Measurements from ENCODE around the gene TBR1.

TBR1 gene

DNA sequence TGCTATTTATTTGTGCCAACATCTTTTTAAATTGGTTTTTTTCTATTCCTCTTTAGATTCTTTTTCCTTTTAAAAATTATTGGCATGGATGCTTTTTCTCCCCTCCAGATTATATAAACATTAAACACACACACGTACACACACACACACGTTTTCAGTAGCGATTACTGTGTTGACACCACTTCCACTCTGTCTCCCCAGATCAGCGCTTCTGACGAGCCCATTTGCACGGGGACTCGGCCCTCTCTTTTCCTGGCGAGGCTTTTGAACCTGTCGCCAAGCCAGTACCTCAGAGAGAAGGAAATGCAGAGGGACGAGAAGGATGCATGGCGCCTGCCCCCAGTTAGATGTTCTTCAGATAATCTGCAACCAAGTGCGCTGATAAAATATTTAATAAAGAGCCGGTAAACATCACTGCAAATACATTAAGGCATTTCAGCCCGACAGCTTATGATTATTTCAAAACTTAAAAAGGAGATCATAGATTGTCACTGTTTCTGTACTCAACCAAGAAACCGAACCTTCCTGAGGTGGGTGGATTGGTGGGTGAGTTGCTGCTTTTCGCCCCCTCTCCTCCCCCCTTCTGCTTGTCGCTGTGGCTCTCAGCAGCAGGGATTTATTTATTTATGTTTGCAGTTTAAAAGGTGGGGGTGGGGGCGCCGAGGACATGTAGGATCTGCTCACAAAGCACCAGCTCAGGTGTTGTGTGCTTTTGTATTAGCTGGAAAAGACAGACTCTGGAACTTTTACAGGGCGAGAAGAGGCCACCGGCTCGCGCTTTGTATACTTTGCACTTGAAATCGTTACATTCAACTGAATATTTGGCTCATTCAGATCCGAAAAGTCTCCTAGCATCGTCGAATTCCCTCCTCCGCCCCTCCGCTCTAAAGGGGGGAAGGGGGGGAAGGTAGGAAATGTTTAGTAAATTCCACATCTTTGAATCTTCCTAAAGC is 787 bp upstream of the TBR1 start:
- DNase-seq, result no peak

DNA sequence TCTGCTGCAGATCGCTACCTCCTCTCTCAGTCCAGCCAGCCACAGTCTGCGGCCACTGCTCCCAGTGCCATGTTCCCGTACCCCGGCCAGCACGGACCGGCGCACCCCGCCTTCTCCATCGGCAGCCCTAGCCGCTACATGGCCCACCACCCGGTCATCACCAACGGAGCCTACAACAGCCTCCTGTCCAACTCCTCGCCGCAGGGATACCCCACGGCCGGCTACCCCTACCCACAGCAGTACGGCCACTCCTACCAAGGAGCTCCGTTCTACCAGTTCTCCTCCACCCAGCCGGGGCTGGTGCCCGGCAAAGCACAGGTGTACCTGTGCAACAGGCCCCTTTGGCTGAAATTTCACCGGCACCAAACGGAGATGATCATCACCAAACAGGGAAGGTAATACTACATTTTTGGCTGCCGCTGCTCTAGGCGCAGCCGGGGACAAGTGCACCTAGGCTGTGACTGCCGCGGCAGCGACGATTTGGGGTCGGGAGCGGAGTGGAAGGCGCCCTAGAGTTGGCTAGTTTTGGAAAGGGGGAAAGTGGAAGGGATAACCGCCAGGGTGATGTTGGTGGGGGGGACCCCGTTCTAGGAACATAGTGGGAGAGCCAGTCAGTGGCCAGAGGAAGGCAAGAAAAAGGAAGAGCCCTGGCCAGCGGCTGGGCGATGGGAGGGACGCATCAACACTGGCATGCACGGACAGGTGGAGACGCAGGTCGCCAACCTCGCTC is 776 bp downstream of the TBR1 start:
- DNase-seq, result no peak

DNA sequence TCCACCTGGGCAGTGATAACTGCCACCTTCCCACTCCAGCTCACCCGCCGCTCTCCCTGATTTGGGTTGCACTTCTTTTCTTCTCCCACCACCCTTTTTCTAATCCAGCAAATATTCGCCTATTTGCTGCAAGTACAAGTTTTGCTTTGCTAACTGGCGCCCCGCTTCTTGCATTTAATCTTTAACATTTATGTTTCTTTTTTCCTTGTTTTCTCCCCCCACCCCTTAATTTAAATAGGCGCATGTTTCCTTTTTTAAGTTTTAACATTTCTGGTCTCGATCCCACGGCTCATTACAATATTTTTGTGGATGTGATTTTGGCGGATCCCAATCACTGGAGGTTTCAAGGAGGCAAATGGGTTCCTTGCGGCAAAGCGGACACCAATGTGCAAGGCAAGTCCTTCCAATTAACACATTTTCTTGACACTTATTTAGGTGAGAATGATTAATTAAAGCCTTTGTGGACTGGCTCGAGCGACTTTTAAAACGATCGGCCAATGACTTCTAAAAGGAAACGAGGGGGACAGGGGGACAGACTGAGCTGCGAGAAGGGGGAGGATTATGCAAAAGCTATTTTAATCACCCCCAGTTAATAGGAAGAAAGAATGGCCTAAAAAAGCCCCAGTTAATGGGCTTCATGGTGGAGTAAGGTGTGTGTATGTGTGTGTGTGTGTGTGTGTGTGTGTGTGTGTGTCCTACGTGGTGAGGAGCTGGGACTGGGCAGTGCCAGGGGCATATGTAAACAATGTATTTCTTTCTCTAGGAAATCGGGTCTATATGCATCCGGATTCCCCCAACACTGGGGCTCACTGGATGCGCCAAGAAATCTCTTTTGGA is 1.6 kb downstream of the TBR1 start:
- no peak for DNase-seq

DNA sequence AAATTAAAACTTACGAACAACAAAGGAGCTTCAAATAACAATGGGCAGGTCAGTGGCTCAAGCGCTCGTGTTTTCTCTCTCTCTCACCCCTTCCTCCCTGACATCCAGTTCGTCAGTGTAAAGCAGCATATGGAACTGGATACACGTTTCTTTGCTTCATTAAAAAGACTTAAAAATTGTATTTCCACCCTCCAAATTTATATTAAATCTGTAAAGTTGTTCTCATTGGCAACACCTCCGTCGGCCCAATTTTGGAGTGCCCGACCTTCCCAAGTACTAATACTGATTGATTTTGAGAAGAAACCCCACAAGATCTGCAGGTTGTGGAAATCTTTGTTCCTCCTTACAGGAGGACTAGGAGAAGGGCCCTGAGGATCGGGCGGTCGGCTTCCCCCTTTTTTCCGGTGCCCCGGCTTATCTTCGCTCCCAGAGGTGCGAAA is 2.2 kb downstream of the TBR1 start:
- no peak for DNase-seq

DNA sequence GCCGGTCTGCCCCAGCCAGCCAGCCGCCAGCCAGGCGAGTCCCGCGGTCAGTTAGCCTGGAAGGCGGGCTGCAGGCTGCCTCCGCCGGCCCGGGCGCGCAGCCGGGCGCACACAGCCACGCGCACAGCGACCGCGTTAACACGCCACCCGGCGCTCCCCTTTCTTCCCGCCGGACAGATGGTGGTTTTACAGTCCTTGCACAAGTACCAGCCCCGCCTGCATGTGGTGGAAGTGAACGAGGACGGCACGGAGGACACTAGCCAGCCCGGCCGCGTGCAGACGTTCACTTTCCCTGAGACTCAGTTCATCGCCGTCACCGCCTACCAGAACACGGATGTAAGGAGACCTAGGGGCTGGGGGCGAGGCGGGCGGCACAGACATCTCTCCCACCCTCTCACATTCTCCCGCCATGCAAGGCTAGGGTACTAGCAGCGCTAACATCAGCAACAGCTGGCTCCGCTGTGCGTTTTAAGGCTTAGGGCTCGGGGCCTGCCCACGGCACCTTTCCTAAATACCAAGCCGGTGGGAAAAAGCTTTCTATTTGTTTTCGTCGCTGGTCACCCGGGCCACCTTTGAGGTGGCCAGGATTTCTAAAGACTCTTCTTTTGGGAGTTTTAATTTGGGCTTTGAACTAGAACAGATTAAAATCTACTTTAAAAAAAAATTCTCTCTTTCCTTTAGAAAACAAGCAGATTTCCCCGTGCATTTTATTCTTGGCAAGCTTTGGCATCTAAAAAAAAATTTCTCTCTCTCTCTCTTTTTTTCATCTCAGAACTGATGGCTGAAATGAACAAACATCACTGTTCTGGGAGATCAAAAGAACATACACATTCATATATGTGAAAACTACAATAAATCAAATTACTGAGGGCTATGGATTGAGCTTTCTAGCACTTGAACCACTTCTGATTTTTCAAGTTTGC is 2.9 kb downstream of the TBR1 start:
- DNase-seq, result no peak

DNA sequence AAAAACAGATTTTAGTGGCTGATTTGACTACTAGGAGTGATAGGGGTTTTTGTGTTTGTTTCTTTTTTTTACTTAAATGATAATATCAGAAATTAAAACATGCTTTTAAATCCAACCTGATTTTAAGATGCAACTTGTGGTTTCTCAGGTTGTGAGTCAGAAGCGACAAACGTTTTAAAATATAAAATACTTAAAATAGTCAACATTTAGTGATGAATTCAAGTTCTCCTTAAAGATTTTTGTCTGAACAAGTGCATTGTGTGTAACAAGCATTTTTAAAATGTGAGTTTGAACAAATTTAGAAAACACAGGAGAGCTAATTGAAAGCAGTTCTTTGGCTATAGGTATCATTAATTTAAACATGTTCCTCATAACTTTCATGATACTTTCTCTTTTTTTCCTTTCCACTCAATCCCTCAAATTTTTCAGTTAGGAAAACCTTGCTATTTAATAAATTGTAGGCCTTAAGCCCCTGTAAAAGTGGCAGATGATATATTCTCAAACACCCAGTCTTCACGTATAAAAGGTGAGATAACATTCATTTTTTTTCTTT is 3.6 kb downstream of the TBR1 start:
- DNase-seq, result no peak

DNA sequence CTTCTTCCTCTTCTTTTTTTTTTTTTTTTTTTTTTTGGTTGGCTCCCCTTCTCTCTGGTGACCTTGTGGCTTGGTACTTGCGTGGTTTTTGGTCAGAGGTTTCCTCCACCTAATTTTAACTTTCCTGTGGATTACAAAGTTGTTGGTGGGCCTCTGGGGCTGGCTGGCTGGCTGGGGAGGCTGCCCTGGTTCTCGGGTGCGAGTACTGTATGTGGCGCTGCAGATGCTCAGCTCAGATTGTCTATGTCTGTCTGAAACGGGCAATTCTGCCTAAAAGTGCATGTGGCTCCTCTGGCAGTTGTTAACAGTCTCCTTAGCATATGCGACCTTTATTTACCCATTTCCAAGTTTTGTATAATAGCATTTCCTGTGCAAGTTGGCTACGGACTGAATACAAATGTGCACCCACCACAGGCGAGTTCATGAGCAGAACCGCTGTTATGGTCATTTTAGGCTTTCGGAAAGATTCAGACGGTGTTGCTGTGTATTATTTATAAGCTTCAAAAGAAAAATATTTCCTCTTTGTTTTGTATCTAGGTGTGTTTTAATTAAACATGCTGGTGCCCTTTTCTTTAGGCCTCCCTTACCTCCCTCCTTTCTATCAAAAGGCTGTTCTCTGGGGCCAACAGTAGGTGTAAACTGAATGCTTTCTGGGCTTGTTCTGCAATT is 4.4 kb downstream of the TBR1 start:
- no peak for DNase-seq

DNA sequence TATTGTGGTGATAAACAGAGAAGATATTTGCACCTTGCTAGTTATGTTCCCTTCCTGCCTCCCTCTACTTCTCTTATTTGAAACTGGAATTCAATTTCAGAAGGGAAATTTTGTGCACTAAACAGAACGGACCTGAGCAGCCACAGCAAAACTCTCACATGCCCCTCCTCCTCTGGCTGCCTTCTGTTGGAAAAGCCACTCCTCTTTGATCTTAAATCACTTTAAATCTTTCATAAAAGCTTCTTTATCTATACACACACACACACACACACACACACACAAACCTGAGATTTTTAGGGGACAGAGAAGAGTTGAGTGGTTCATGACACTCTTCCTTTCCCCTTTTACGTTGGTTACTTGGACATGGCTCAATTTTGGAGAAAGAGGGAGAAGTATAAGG is 5.6 kb downstream of the TBR1 start:
- no peak for DNase-seq

DNA sequence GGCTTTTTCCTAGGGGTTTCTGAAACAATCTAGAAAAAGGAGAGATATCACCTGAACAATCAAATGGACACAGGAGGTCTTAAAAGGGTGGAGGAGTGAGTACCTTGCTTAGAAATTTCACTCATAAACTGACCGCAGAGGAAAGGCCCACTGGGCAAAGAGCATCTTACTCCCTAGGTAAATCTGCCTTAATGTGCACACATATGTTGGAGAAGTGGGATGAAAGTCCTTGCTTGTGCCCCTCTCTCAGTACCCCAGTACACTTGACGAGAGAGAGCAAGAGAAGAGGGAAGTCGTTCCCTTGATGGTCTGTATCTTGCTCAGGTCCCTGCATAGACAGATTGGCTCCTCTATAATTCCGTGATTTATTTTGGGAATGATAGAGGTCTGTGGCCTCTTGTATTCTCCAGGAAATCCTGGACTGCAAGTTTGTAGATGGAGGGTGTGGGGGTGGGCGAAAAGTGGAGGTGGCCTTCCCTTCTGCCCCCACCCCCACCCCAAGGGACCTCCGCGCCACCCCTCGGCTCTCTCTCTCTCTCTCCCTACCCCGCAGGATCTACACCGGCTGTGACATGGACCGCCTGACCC is 6.8 kb downstream of the TBR1 start:
- no peak for DNase-seq

DNA sequence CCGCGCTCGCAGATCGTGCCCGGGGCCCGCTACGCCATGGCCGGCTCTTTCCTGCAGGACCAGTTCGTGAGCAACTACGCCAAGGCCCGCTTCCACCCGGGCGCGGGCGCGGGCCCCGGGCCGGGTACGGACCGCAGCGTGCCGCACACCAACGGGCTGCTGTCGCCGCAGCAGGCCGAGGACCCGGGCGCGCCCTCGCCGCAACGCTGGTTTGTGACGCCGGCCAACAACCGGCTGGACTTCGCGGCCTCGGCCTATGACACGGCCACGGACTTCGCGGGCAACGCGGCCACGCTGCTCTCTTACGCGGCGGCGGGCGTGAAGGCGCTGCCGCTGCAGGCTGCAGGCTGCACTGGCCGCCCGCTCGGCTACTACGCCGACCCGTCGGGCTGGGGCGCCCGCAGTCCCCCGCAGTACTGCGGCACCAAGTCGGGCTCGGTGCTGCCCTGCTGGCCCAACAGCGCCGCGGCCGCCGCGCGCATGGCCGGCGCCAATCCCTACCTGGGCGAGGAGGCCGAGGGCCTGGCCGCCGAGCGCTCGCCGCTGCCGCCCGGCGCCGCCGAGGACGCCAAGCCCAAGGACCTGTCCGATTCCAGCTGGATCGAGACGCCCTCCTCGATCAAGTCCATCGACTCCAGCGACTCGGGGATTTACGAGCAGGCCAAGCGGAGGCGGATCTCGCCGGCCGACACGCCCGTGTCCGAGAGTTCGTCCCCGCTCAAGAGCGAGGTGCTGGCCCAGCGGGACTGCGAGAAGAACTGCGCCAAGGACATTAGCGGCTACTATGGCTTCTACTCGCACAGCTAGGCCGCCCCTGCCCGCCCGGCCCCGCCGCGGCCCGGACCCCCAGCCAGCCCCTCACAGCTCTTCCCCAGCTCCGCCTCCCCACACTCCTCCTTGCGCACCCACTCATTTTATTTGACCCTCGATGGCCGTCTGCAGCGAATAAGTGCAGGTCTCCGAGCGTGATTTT is 7.6 kb downstream of the TBR1 start:
- no peak for DNase-seq

DNA sequence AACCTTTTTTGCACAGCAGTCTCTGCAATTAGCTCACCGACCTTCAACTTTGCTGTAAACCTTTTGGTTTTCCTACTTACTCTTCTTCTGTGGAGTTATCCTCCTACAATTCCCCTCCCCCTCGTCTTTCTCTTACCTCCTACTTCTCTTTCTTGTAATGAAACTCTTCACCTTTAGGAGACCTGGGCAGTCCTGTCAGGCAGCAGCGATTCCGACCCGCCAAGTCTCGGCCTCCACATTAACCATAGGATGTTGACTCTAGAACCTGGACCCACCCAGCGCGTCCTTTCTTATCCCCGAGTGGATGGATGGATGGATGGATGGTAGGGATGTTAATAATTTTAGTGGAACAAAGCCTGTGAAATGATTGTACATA is 8.3 kb downstream of the TBR1 start:
- no peak for DNase-seq

DNA sequence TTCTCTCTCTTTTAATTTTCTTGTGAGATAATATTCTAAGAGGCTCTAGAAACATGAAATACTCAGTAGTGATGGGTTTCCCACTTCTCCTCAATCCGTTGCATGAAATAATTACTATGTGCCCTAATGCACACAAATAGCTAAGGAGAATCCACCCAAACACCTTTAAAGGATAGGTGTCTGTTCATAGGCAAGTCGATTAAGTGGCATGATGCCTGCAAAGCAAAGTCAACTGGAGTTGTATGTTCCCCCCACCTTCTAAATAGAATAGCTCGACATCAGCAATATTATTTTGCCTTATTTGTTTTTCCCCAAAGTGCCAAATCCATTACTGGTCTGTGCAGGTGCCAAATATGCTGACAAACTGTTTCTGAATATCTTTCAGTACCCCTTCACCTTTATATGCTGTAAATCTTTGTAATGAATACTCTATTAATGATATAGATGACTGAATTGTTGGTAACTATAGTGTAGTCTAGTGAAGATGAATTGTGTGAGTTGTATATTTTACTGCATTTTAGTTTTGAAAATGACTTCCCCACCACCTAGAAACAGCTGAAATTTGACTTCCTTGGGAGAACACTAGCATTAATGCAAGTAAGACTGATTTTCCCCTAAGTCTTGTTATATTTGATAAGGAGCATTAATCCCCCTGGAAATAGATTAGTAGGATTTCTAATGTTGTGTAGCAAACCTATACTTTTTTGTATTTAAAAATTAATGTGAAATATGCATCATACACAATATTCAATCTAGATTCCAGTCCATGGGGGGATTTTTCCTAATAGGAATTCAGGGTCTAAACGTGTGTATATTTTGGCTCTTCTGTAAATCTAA is 9.0 kb downstream of the TBR1 start:
- no peak for DNase-seq

DNA sequence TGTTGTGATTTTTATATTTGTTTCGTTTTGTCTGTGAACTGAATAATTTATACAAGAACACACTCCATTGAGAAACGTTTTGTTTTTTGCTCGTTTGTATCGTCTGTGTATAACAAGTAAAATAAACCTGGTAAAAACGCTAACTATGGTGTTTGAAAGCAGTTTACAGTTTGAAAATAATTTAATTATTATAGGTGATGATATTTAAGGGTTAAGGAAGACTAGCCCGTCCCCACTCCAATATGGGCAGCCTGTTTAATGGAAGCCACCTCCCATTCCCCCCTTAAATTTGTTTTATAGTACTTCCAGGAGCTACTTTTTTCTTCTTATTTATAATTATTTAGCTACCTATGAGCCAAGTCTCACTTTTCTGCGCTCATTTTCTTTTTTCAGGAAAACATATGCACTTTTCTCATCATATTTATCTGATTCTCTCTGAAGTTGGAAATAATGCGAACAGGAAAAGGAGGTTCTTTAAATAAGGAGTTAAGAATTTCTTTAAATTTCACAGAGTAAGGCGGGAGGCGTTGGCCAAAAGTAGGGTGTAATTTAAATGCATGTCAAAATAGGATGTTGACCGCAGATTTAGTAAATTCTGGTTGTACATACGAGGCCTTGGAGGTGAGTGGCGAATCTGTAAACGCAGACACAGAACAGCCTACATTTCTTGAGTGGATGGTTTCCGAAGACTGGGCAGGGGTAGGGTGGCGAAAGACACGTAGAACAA is 9.8 kb downstream of the TBR1 start:
- DNase-seq, result no peak

DNA sequence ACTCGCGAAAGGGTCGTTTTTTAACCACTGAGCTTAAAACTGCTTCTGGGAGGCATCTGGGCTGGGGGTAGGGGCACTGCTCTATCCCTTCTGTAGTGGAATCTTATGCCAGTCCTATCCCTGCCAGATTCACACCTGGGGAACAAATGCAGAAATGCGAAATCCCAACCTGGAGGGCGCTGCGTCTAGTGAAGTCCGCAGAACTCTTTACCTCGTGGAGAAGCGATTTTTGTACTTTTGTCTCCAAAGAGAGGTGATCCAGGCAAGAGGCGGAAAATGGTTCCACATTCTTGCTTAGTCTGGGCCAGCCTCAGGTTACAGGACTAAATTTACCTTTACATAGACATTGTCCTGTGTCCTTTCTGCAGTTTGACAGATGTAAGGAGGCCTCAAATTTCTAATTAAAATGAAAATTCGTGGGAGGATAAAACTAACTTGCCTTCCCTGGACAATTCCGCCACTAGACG is 10.4 kb downstream of the TBR1 start:
- no peak for DNase-seq

DNA sequence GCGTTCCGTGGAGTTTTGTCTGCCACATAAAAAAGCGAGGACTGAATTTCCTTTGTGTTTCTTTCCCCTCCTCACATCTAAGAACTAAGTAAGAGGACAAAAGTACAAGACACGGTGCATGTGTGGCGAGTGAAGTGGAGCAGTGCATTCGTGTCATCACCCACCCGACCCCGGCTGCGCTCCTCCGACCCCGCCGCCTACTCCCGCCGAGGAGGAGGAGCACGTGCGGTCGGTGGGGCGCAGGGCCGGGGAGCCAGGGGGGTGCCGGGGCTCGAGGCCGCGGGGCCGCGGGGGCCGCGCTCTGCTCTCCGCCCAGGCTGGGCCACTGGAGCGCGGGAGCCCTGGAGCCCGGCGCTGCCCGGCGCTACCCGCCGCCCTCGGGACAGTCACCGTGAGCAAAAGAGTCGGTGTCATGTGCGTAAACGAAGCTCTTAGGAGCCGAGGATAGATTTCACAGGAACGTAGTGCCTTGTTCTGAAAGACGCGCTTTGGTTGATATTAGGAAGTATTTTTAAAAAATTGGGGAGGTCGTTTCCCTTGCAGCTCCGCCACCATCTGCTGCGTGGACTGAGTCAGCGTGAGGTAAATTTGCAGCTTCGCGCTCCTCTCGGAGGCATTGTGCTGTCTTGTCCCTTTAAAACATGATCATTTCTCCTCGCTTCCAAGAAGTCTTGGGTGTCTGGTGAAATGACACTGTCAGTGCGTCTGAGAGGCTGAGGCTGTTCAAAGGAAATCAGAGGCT is 11.0 kb downstream of the TBR1 start:
- no peak for DNase-seq

DNA sequence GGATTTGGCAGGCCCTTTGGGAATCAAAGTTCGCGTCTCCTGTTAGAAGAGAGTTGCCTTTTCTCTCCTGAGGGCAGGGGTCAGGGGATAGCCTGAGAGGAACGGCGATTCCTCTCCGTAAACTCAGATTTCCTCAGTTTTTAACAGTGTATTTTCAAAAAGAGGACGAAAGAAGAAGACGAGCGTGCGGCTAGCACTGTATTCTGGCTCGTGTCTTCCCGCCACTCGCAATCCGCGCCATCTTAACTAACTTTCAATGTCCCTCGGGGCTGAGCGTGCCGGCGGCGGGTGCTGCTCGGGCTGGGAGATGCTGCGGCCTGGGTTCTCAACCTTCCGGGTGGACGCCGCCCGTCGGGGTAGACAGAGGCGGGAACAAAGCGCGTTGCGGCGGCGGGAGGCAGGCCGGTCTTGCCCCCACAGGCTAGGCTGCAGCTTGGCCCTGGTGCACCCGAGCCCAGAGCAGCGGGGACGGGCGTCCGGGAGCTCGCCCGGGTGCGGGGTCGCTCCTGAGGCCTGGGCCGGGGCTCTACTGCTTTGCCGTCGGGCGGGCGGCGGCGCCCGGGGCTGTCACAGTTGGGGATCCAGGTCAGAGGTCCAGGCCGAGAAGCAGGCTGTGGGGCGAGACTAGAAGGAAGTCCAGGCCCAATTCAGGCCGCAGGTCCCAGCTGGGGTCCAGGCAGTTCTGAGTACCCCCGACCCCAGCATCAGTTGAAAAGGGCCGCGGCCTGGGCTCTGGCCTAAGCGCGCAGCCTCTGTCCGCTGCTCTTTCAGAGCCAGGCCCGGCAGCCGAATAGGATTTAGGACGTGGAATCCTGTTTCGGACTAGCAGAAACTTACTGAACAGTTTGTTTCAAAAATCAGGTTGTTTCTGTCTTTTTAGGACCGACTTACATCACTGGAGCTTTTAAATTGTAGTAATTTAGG is 11.8 kb downstream of the TBR1 start:
- no peak for DNase-seq
